GM12878 (cell line): Measurements from ENCODE around the gene TIMP2. TPM values are rescaled to one million over a fixed set of nuclear protein-coding genes. Genes with fewer than 3 reads are reported as not detected.
A peak's percentile ranks its signal among the peaks of the same experiment; 100 is the strongest.

Source experiments
- DPF2 ChIP-seq: fragments of 450-650 bp; IDR thresholded peaks from 2 replicates; pipeline ENCODE4 v1.6.1; 2017; ENCODE audit warnings: mild to moderate bottlenecking
- EGR1 ChIP-seq, 2 experiments: IDR thresholded peaks; 1 replicate in 1 of 2; 2 replicates in 1 of 2; pipeline ENCODE4 v1.6.1; 2011 to 2012; ENCODE audit warnings: low read depth in 2 of 2, low read length in 2 of 2, borderline replicate concordance in 1 of 2, mild to moderate bottlenecking in 1 of 2, moderate library complexity in 1 of 2
- GABPA ChIP-seq: IDR thresholded peaks from 2 replicates; pipeline ENCODE4 v1.6.1; 2014; ENCODE audit warnings: antibody characterized with exemption, low read depth, mild to moderate bottlenecking, inconsistent platforms
- GATAD2B ChIP-seq: fragments of 450-650 bp; conservative IDR thresholded peaks from 2 replicates; pipeline ENCODE4 v1.6.1; 2017; ENCODE audit warnings: low read depth, mild to moderate bottlenecking, moderate library complexity
- LARP7 ChIP-seq: fragments of 450-650 bp; IDR thresholded peaks from 2 replicates; pipeline ENCODE4 v1.6.1; 2017; ENCODE audit warnings: mild to moderate bottlenecking
- NBN ChIP-seq: fragments of 450-650 bp; IDR thresholded peaks from 2 replicates; pipeline ENCODE4 v1.6.1; 2016
- NFXL1 ChIP-seq: fragments of 450-650 bp; IDR thresholded peaks from 2 replicates; pipeline ENCODE4 v1.6.1; 2017; ENCODE audit warnings: antibody characterized with exemption, mild to moderate bottlenecking, borderline replicate concordance
- NFYB ChIP-seq: IDR thresholded peaks from 2 replicates; pipeline ENCODE4 v1.6.1; 2011; ENCODE audit warnings: low read depth, mild to moderate bottlenecking, low read length, improper control_type of control experiment, moderate library complexity; ENCODE audit not compliant: insufficient read depth
- NR2C2 ChIP-seq: IDR thresholded peaks from 2 replicates; pipeline ENCODE4 v1.6.1; 2011; ENCODE audit warnings: borderline replicate concordance, low read depth; ENCODE audit not compliant: control insufficient read depth, insufficient read length
- NRF1 ChIP-seq: conservative IDR thresholded peaks from 2 replicates; pipeline ENCODE4 v1.6.1; 2011; ENCODE audit warnings: mild to moderate bottlenecking, low read depth, low read length, improper control_type of control experiment
- PAX5 ChIP-seq: IDR thresholded peaks from 2 replicates; pipeline ENCODE4 v1.6.1; 2011; ENCODE audit warnings: low read depth, low read length, borderline replicate concordance
- PML ChIP-seq: IDR thresholded peaks from 2 replicates; pipeline ENCODE4 v1.6.1; 2012; ENCODE audit warnings: low read length, inconsistent platforms
- POLR2AphosphoS2 ChIP-seq: IDR thresholded peaks from 2 replicates; pipeline ENCODE4 v1.6.1; 2011; ENCODE audit warnings: low read depth, mild to moderate bottlenecking, low read length, improper control_type of control experiment, moderate library complexity
- RAD21 ChIP-seq: IDR thresholded peaks from 2 replicates; pipeline ENCODE4 v1.6.1; 2011; ENCODE audit warnings: mild to moderate bottlenecking, low read depth, low read length, moderate library complexity; ENCODE audit not compliant: insufficient read depth
- SIN3A ChIP-seq: IDR thresholded peaks from 2 replicates; pipeline ENCODE4 v1.6.1; 2012; ENCODE audit warnings: low read depth, low read length, improper control_type of control experiment
- SRF ChIP-seq, 2 experiments: IDR thresholded peaks; 2 replicates each; pipeline ENCODE4 v1.6.1; 2011; ENCODE audit warnings: low read depth in 2 of 2, low read length in 2 of 2, mild to moderate bottlenecking in 1 of 2, moderate library complexity in 1 of 2
- WRNIP1 ChIP-seq: IDR thresholded peaks from 2 replicates; pipeline ENCODE4 v1.6.1; 2011; ENCODE audit warnings: low read depth, low read length, improper control_type of control experiment, borderline replicate concordance
- ZBED1 ChIP-seq: IDR thresholded peaks from 2 replicates; pipeline ENCODE4 v1.6.1; 2016; ENCODE audit warnings: borderline replicate concordance
- ZNF24 ChIP-seq: fragments of 450-650 bp; IDR thresholded peaks from 2 replicates; pipeline ENCODE4 v1.6.1; 2017; ENCODE audit warnings: antibody characterized with exemption, mild to moderate bottlenecking
- polyA plus RNA-seq, 11 experiments: library from polyadenylated mRNA; depleted of rRNA in 4 of 11; unstranded in 6 of 11; stranded (reverse) in 5 of 11; fragments of >200 nt; fragmentation: Nextera tagmentation in 4 of 11; fragmentation: Illumina TruSeq in 1 of 11; extraction: Ambion mirVana in 4 of 11; extraction: Trizol in 1 of 11; gene quantifications; 1 replicate in 1 of 11; 2 replicates in 10 of 11; pipeline versions ENCODE4 v1.2.1 to v1.2.3, GENCODE V29; 2011 to 2016; ENCODE audit warnings: inconsistent platforms in 2 of 11, missing spikeins in 2 of 11, low read depth in 1 of 11
- total RNA-seq, 4 experiments: library from RNA; depleted of rRNA in 3 of 4; stranded (reverse); fragments of >200 nt in 3 of 4; fragmentation: Illumina TruSeq in 1 of 4; extraction: Trizol in 1 of 4; gene quantifications; 2 replicates each; pipeline versions ENCODE4 v1.2.1 to v1.2.3, GENCODE V29; 2013 to 2021
- TF ChIP-seq, protein P1 (sequence below): IDR thresholded peaks from 2 replicates; pipeline ENCODE4 v1.6.1; 2011; ENCODE audit warnings: borderline replicate concordance, low read depth, mild to moderate bottlenecking, moderate library complexity, mixed read lengths, low read length; ENCODE audit not compliant: insufficient read depth; ENCODE audit errors: extremely low read length
- TF ChIP-seq, protein P2 (sequence below): IDR thresholded peaks from 2 replicates; pipeline ENCODE4 v1.6.1; 2012; ENCODE audit warnings: low read length, inconsistent platforms
- TF ChIP-seq, protein P3 (sequence below): fragments of 450-650 bp; conservative IDR thresholded peaks from 2 replicates; pipeline ENCODE4 v1.6.1; 2017; ENCODE audit warnings: mild to moderate bottlenecking, moderate library complexity

Gene TIMP2
- total and polyA plus RNA-seq, 10 of the 15 experiments (the other 5 are each of a cell fraction or from before 2014, with no cell fraction given): 0.03 to 0.41 (median 0.04) TPM; not detected in 7

DNA sequence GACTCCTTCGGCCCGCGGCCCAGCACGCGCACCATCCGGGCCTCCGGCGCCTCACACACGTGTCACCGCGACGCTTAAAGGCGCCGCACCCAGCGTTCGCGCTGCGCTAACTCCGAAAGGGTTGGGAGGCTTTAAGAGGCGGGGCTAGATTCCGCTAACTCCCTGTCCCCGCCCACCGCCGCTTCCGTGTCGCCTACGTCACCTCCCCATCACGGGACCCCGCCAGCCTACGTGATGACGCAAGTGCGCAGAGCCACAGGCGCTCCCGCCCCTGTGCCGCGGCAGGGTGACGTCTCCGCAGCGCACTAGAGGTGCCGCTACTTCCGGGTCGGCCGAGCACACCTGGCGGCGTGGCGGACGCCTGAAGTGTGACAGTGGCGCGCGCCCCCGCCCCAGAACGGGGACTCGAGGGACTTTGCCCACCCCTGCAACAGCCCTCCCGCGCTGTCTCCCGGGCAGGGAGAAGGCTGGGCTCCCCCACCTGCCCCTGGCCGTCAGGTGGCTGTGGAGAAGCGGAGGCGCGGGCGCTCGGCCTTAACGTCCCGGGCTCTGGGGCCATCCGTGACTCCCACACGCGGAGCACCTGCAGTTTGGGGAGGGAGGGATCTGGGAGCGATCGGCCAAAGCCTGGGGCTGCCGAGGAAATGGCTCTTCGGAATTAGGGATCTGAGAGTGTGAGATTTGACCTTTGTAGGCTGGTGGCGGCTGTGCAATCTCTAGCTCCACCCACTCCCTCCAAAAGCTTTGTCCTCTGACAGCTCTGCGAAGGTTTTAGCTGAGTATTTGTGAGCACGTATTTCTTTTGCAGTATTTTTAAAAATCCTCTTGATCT is 84.2 kb downstream of the TIMP2 start, which contains the start of gene USP36 (continued):
- no peak for TF ChIP-seq NFYB
- peak; percentile 97 for TF ChIP-seq NBN
- TF ChIP-seq, protein P1, sequence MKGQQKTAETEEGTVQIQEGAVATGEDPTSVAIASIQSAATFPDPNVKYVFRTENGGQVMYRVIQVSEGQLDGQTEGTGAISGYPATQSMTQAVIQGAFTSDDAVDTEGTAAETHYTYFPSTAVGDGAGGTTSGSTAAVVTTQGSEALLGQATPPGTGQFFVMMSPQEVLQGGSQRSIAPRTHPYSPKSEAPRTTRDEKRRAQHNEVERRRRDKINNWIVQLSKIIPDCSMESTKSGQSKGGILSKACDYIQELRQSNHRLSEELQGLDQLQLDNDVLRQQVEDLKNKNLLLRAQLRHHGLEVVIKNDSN: peak; percentile 78
- TF ChIP-seq WRNIP1: no peak
- TF ChIP-seq NRF1: no peak
- peak; percentile 95 for TF ChIP-seq NFXL1
- peak; percentile 56; the same call in 1 of the 2 replicates for TF ChIP-seq LARP7
- TF ChIP-seq GATAD2B: peak; percentile 95
- peak; percentile 79 for TF ChIP-seq DPF2
- peak; percentile 96 for TF ChIP-seq PML
- TF ChIP-seq GABPA: no peak
- TF ChIP-seq, protein P2, sequence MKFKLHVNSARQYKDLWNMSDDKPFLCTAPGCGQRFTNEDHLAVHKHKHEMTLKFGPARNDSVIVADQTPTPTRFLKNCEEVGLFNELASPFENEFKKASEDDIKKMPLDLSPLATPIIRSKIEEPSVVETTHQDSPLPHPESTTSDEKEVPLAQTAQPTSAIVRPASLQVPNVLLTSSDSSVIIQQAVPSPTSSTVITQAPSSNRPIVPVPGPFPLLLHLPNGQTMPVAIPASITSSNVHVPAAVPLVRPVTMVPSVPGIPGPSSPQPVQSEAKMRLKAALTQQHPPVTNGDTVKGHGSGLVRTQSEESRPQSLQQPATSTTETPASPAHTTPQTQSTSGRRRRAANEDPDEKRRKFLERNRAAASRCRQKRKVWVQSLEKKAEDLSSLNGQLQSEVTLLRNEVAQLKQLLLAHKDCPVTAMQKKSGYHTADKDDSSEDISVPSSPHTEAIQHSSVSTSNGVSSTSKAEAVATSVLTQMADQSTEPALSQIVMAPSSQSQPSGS: peak; percentile 27; the same call in 1 of the 2 replicates
- TF ChIP-seq RAD21: no peak
- TF ChIP-seq POLR2AphosphoS2: peak; percentile 94
- no peak; the same call in 1 of the 2 replicates for TF ChIP-seq ZNF24
- no peak for TF ChIP-seq NR2C2
- TF ChIP-seq, protein P3, sequence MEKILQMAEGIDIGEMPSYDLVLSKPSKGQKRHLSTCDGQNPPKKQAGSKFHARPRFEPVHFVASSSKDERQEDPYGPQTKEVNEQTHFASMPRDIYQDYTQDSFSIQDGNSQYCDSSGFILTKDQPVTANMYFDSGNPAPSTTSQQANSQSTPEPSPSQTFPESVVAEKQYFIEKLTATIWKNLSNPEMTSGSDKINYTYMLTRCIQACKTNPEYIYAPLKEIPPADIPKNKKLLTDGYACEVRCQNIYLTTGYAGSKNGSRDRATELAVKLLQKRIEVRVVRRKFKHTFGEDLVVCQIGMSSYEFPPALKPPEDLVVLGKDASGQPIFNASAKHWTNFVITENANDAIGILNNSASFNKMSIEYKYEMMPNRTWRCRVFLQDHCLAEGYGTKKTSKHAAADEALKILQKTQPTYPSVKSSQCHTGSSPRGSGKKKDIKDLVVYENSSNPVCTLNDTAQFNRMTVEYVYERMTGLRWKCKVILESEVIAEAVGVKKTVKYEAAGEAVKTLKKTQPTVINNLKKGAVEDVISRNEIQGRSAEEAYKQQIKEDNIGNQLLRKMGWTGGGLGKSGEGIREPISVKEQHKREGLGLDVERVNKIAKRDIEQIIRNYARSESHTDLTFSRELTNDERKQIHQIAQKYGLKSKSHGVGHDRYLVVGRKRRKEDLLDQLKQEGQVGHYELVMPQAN: peak; percentile 82
- no peak for TF ChIP-seq ZBED1
- TF ChIP-seq SIN3A: peak; percentile 79; the same call in 1 of the 2 replicates
- TF ChIP-seq EGR1 (IDR thresholded peaks at IDR 0.05; ENCODE audit: borderline replicate concordance in 1 of 2, low read depth in 2 of 2, low read length in 2 of 2): peak in 1 of 2 experiments; percentile 92; a peak in 1 of 3 replicates
- TF ChIP-seq PAX5: no peak
- TF ChIP-seq SRF (IDR thresholded peaks at IDR 0.05; ENCODE audit: low read depth in 2 of 2, low read length in 2 of 2): peak; percentile 28 to 34; a peak in 1 of 4 replicates
